AG04450 (cell line): ENCODE results near the gene ALOX12B. TPM values are rescaled to one million over a fixed set of nuclear protein-coding genes. Genes with fewer than 3 reads are reported as not detected.

Source experiments
- CTCF ChIA-PET: fragments of 300-600, 350-600 bp; formaldehyde crosslinking; extraction: SDS; loops from one replicate; lab custom pipeline; 2022; ENCODE audit warnings: antibody characterized with exemption, inconsistent platforms; lab: Charles Lee
- POLR2A ChIA-PET: fragments of 350-600 bp; formaldehyde crosslinking; extraction: SDS; loops from one replicate; lab custom pipeline; 2021; ENCODE audit warnings: antibody characterized with exemption, inconsistent platforms; lab: Yijun Ruan, JAX
- DNase-seq: peaks from one replicate; pipeline ENCODE4 v3.0.0-alpha.2; 2011; ENCODE audit warnings: low read depth, low spot score
- H3K27ac ChIP-seq: one replicate; pipeline ENCODE4 v1.5.1; 2012; ENCODE audit warnings: low read depth, low read length, control low read depth
- H3K27me3 ChIP-seq: one replicate; pipeline ENCODE4 v1.6.0; 2012; ENCODE audit warnings: low read length; ENCODE audit not compliant: control insufficient read depth, insufficient read depth
- H3K4me3 ChIP-seq: 2 replicates; pipeline ENCODE4 v1.5.1; 2011; ENCODE audit warnings: mild to moderate bottlenecking, low read depth, low read length, control low read depth
- H3K9me3 ChIP-seq: 2 replicates; pipeline ENCODE4 v1.5.1; 2012; ENCODE audit warnings: low read length; ENCODE audit not compliant: control insufficient read depth, insufficient read depth
- CTCF ChIP-seq: IDR thresholded peaks from 2 replicates; pipeline ENCODE4 v1.5.1; 2011; ENCODE audit warnings: low read depth, low read length, control low read depth, inconsistent platforms
- polyA plus RNA-seq: library from polyadenylated mRNA; depleted of rRNA; stranded (reverse); fragments of >200 nt; gene quantifications from 2 replicates; pipeline ENCODE4 v1.2.3, GENCODE V29; 2011

ALOX12B gene
- polyA plus RNA-seq, 1 experiment: not detected

- ChIA-PET POLR2A (no interaction called here), CTCF (interaction anchor here (1.0 to 3.9 kb wide), 3 partner anchors 13 to 62 kb away, joined by 3 to 19 read pairs (median 4); partner anchors contain the start of gene ALOXE3)
- Histone ChIP-seq H3K27ac (no peak overlapping the region), H3K4me3 (no peak overlapping the region), H3K9me3 (no peaks in the 10 kb centered on the region; the same call in 1 of the 2 replicates), H3K27me3 (peaks cover 27% of the 10 kb centered on the region)
- no peak for DNase-seq
- TF ChIP-seq CTCF: no peak
Observed at GRCh38 chr17:8105957-8106398, 18.5 kb upstream of the ALOX12B start.

- DNase-seq: no peak
- ChIA-PET POLR2A (no interaction called here), CTCF (interaction anchor here (1.5 to 4.2 kb wide), 3 partner anchors 12 to 25 kb away, joined by 4 to 24 read pairs (median 19); partner anchors contain the start of gene ALOXE3)
- H3K27me3 ChIP-seq: peaks cover 21% of the 10 kb centered on the region
- no peak overlapping the region for H3K27ac ChIP-seq
- H3K4me3 ChIP-seq: no peak overlapping the region
- no peak for TF ChIP-seq CTCF
- H3K9me3 ChIP-seq: no peaks in the 10 kb centered on the region; the same call in 1 of the 2 replicates
Observed at GRCh38 chr17:8104911-8105310, 17.4 kb upstream of the ALOX12B start.

- ChIA-PET CTCF (interaction anchor here (0.6 to 4.2 kb wide), 5 partner anchors 11 to 328 kb away, joined by 3 to 24 read pairs (median 6); partner anchors contain the start of gene ALOXE3), POLR2A (no interaction called here)
- TF ChIP-seq CTCF: no peak
- H3K9me3 ChIP-seq: no peaks in the 10 kb centered on the region
- no peak overlapping the region for H3K4me3 ChIP-seq
- no peak for DNase-seq
- peaks cover 12% of the 10 kb centered on the region for H3K27me3 ChIP-seq
- H3K27ac ChIP-seq: no peak overlapping the region
Observed at GRCh38 chr17:8103549-8103948, 16.0 kb upstream of the ALOX12B start.

- no peak for TF ChIP-seq CTCF
Observed at GRCh38 chr17:8101721-8102120, 14.2 kb upstream of the ALOX12B start.

GRCh38 chr17:8100763-8101162, 13.2 kb upstream of the ALOX12B start:
- Histone ChIP-seq H3K4me3 (no peak overlapping the region), H3K27ac (no peak overlapping the region), H3K9me3 (no peaks in the 10 kb centered on the region), H3K27me3 (peaks cover 13% of the 10 kb centered on the region)
- TF ChIP-seq CTCF: no peak
- ChIA-PET CTCF (interaction anchor here (0.7 to 2.0 kb wide), 3 partner anchors 18 to 27 kb away, joined by 3 to 10 read pairs (median 5); no protein-coding TSS in a partner anchor), POLR2A (no interaction called here)
- no peak for DNase-seq

More at GRCh38 chr17:8101721-8102120, 14.2 kb upstream of the ALOX12B start:
- DNase-seq: no peak
- H3K4me3 ChIP-seq: no peak overlapping the region
- H3K9me3 ChIP-seq: no peaks in the 10 kb centered on the region
- POLR2A ChIA-PET: no interaction called here
- CTCF ChIA-PET: interaction anchor here (0.8 to 4.2 kb wide), 4 partner anchors 9 to 28 kb away, joined by 4 to 24 read pairs (median 8); no protein-coding TSS in a partner anchor
- no peak overlapping the region for H3K27ac ChIP-seq
- peaks cover 9% of the 10 kb centered on the region for H3K27me3 ChIP-seq
